Measurements from ENCODE around the gene MRTFB. TPM values are rescaled to one million over a fixed set of nuclear protein-coding genes. Genes with fewer than 3 reads are reported as not detected.
"Not testable (repeated sequence)": the region's sequence is repeated elsewhere in the genome, so short reads cannot be mapped to it uniquely, and the experiment has no call there.

The MRTFB gene, protein sequence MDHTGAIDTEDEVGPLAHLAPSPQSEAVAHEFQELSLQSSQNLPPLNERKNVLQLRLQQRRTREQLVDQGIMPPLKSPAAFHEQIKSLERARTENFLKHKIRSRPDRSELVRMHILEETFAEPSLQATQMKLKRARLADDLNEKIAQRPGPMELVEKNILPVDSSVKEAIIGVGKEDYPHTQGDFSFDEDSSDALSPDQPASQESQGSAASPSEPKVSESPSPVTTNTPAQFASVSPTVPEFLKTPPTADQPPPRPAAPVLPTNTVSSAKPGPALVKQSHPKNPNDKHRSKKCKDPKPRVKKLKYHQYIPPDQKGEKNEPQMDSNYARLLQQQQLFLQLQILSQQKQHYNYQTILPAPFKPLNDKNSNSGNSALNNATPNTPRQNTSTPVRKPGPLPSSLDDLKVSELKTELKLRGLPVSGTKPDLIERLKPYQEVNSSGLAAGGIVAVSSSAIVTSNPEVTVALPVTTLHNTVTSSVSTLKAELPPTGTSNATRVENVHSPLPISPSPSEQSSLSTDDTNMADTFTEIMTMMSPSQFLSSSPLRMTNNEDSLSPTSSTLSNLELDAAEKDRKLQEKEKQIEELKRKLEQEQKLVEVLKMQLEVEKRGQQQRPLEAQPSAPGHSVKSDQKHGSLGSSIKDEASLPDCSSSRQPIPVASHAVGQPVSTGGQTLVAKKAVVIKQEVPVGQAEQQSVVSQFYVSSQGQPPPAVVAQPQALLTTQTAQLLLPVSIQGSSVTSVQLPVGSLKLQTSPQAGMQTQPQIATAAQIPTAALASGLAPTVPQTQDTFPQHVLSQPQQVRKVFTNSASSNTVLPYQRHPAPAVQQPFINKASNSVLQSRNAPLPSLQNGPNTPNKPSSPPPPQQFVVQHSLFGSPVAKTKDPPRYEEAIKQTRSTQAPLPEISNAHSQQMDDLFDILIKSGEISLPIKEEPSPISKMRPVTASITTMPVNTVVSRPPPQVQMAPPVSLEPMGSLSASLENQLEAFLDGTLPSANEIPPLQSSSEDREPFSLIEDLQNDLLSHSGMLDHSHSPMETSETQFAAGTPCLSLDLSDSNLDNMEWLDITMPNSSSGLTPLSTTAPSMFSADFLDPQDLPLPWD
- 18.5 TPM for total RNA-seq

DNA sequence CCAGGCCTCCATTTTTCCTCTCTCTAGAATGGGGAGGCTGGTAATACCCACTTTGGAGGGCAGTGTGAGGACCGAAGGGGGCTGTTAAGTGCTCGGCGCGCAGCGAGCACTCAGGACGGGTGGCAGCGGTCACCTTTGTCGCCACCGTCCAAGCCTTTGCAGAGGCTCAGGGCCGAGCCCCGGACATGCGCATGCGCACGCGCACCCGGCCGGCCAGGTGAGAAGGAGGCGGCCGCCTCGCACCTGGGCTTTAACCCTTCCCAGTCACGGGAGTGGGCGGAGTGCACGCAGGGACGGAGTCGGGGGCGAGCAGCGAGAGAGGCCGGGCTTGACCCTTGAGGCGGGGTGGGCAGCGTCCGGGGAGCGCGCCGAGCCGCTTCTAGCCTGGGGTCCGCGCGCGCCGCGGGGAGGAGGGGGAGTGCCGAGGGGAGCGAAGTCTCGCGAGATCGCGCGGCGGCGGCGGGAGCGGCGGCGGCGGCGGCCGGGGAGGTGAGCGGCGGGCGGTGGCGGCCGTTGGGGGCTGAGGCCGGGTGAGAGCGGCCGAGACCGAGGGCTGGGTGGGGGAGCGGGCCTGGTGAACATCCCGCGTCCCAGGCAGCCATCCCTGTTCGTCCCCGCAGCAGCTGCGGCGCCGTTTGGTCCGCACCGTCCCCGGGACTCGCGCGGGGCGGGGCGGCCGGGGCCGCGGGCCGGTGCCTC lies at the start of gene MRTFB:
MRTFB (plus strand) TSS at position 443 of the 699 bp plus-strand sequence. CDS start 69,288 bp downstream, outside the sequence.
- DNase-seq (ENCODE audit: low spot score) (peak; percentile 90), ATAC-seq (peak; percentile 88)

DNA sequence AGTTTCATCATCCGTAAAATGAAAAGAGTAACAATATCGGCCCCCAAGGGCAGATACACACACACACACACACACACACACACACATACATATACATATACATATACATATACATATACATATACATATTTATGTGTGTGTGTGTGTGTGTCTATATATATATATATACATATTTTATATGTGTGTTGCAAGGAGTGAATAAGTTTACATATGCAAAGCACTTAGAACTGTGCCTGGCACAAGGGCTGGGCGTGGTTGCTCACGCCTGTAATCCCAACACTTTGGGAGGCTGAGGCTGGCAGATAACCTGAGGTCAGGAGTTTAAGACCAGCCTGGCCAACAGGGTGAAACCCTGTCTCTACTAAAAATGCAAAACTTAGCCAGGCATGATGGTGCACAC lies 47.6 kb upstream of the MRTFB start:
- not testable (repeated sequence) for ATAC-seq; DNase-seq (ENCODE audit: low spot score)

DNA sequence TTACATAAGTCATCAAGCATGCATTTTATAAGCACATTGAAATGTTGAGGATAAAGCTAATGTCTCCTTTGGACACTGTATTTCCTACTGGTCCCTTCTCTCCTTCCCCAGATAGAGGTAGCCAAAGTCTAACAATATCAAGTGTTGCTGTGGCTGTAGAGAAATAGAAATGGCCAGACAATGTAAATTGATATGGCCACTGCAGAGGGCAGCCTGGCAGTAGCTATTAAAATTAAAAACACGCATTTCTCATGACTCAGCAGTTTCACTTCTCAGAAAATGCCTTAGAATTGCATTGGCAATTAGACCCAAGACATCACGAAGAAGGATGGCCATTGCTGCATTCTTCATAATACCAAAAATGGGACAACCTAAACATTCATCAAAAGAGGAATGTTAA lies 46.8 kb upstream of the MRTFB start:
- ATAC-seq = no peak

DNA sequence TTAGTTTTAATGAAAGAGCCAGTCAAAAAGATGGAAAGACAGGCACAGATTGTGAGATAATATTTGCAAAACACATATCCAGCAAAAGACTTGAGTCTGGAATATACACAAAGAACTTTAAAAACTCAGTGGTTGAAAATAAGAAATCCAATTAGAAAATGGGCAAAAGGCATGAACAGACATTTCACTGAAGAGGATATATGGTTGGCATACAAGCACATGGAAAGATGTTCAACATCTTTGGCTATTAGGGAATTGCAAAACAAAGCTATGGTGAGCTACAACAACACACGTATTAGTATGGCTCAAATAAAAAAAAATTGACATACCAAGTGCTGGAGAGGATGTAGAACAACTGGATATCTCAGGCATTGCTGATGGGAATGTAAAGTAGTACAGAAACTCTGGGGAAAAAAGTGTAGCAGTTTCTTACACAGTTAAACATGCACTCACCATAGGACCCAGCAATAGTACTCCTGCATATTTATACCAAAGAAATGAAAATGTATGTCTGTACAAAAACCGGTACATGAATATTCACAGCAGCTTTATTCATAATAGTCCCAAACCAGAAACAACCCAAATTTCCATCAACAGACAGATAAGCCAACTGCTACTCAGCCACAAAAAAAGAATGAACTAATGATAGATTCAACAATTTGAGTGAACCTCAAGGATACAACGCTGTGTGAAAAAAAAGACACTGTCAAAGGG lies 44.4 kb upstream of the MRTFB start:
- no peak for ATAC-seq
- DNase-seq (ENCODE audit: low spot score) = no peak

More for the DNA sequence above, 46.8 kb upstream of the MRTFB start:
- no peak for DNase-seq (ENCODE audit: low spot score)

DNA sequence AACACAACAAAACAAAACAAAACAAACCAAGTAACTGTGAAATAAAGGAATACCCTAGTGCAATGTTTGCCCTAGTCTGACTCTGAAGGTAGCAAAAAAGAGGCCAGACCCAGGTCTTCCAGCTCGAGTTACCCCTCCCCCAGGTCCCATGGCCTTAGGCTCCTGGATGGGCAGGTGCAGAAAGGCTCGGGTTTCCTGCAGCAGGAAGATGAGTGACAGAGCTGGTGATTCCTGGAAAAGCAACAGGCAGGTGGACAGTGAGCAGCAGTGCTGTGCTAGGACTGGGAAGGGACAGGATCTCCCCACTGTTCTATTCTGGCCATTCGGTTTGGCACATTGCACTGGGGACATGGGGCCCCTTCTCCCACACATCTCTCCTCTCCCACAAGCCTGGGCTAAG lies 42.9 kb upstream of the MRTFB start:
- ATAC-seq (no peak), DNase-seq (ENCODE audit: low spot score) (no peak)

DNA sequence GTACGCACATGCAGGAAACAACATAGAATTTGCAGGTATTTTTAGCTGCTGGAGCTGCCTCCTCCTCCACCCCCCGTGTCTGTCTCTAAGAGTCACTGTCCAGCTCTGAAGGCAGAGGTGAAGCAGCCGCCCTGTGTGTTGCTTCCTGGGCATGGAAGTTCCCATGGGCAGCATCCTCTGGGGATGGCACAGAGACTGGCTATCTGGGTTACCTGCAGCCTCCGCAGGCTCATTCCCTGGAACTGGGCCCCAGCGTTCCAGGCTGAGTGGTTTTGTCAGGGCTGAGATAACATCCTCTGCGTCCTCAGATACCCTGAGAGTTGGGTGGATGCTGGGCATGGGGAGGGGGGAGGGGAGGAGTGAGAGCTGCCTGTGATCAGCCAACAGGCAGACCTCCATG lies 41.5 kb upstream of the MRTFB start:
- no peak for ATAC-seq
- no peak for DNase-seq (ENCODE audit: low spot score)

DNA sequence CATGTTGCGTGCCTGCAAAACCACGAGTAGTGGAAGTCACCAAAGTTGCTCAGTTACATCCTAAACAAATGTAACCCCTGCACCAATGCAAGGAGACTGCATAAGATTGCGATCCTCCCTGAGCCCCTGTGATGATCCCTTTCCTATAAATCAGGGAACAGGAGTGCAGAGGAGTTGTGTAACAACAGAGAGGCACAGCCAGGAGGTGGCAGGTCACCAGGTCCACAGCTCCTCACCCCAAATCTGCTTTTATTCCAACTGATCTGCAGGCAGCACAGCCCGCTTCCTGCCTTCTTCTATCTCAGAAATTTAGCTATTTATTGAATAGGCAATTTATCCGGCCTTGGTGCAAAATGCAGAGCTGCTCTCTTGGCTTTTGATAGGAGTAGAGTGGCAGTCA lies 36.0 kb upstream of the MRTFB start:
- DNase-seq (ENCODE audit: low spot score) (no peak), ATAC-seq (peak; percentile 73)

DNA sequence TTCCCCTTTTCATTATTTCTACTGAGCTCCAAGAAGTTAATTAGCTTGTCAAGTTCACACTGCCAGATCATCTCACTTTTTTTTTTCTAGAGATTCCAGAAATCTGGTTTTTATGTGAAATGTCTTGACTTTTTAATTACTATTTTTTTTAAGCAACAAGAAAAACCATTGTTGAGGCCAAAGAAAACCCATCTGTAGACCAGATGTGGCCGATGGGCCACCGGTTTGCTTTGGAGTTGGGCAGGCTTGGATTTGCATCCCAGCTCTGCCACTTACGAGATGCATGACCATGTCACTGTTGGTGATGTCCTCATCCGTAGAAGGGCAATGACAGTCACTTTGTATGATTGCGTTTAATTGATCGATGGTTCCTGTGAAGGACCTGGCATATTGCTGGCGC lies 34.2 kb upstream of the MRTFB start:
- DNase-seq (ENCODE audit: low spot score) (no peak), ATAC-seq (no peak)

DNA sequence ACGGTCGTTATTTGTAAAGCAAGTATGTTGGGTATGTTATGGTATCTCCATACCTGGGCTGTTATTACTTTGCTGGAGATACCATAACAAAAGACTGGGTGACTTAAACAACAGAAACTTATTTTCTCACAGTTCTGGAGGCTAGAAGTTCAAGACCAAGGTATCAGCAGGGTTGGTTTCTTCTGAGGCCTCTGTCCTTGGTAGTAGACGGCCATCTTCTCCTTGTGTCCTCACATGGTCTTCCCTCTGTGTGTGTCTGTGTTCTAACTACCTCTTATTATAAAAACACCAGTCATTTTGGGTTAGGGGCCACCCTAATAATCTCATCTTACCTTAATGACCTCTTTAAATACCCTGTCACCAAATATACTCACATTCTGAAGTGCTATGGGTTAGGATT lies 33.2 kb upstream of the MRTFB start:
- no peak for ATAC-seq

DNA sequence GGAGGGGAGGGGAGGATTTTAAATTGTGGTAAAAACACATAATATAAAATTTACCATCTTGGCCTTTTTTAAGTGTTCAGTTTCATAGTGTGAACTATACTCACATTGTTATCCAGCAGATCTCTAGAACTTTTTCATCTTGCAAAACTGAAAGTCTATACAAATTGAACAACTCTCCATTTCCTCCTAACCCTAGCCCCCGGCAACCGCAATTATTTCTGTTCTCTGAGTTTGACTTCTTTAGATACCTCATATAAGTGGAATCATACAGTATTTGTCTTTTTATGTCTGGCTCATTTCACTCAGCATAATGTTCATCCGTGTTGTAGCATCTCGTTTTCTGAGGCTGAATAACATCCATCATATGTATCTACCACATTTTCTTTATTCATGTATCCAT lies 30.0 kb upstream of the MRTFB start:
- DNase-seq (ENCODE audit: low spot score) = no peak

More for the DNA sequence above, 33.2 kb upstream of the MRTFB start:
- no peak for DNase-seq (ENCODE audit: low spot score)

DNA sequence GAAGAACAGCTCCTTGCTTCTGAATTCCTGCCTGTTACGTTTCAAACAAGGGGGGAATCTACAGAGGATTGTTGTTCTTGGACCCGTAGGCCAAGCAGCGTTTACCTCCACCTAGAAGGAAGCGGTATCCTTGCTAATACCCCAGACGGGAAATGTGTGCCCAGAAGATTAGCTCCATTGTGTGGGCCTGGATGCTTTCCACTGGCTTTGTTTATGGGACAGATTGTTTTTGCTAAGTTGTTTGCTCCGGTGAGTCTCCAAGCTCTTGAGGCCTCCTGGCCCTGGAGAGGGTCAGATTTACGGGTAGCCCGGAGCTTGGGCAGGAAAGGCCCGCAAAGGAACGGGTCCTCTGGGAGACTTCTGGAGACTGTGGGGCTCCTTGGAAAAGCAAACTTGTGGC lies 28.4 kb upstream of the MRTFB start:
- ATAC-seq (no peak), DNase-seq (ENCODE audit: low spot score) (no peak)

More for the DNA sequence above, 30.0 kb upstream of the MRTFB start:
- ATAC-seq = no peak

DNA sequence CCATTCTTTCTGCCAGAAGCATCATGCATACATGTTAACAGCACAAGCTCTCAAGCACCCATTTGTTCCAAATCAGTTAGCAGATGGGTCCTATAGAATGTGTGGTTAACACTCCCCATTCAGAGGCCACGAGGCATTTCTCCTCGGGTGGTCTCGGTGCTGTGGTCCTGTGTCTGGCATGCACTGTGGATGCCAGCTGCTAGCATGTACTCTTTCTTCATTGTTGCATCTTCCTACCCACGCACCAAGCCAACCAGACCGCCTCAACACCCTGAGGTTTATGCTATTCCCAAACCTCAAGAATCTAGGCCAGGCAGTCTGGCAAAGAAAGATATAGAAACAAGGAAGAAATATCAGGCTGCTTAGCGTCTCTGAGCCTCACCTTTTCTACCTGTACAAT lies 27.8 kb upstream of the MRTFB start:
- ATAC-seq = no peak

DNA sequence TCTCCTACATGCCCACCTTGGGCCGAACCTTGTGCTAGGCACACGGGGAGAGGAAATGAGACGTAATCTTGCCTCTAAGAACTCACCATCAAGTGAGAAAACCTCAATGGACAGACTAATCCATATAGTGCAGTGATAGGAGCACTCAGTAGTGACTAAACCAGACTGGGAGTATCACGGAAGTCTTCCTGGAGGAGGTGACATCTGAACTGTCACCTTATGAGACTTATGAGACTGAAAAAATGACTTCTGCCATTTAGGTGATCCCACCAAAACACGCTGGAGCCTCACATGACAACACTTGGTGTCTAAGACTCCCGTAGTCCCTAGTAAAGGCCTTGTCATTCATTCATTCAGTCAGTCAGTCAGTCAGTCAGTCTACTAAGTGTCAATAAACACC lies 27.3 kb upstream of the MRTFB start:
- ATAC-seq (no peak), DNase-seq (ENCODE audit: low spot score) (no peak)

More for the DNA sequence above, 27.8 kb upstream of the MRTFB start:
- DNase-seq (ENCODE audit: low spot score) = no peak

DNA sequence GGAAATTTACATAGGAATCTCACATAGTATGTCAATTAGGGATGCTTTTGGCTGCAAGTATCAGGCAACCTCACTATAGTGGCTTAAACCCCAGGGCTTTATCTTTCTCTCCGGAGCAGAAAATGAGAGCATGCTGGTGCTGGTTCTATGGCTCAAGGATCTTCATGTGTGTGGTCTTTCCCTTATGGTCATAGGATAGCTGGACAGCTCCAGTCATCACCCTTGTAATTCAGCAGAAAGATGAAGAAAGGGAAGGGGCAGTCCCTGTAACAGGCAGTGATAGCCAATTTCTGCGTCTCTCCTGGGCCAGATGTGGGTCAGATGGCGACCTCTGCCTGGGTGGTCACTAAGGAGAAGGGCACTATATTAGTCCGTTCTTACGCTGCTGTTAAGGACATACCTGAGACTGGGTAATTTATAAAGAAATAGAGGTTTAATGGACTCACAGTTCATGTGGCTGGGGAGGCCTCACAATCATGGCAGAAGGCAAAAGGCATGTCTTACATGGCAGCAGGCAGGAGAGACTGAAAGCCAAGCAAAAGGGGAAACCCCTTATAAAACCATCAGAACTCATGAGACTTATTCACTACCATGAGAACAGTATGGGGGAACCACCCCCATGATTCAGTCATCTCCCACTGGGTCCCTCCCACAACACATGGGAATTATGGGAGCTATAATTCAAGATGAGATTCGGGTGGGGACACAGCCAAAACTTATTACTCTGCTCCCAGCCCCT lies 23.8 kb upstream of the MRTFB start:
- not testable (repeated sequence) for ATAC-seq; DNase-seq (ENCODE audit: low spot score)

DNA sequence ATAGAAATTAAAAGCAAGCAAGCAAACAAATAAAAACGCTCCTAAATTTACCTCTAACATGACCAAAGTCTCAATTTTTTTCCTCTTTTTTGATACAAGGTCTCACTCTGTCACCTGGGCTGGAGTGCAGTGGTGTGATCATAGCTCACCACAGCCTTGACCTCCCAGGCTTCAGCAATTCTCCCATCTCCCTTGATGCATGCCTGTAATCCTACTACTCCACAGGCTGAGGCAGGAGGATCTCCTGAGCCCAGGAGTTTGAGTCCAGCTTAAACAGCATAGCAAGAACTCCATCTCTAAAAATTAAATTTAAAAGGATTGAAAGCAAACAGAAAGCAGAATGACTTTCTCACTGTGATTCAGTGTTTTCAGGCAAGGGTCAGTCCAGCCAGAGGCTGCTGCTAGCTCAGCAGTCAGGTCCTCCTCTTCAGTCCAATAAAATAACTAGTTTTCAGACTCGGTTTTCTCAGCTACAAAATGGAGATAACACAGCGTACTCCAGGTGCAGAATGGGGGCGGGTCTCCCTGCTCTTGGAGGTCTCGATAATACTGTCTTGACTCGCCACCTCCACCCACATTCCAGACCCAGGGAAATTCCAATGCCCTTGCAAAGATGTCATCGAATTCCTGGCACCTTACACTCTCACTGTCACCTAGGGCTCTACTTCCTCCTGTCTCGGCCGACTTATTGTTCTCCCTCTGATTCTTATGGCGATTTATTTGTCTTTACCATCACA lies 20.7 kb upstream of the MRTFB start:
- DNase-seq (ENCODE audit: low spot score) = no peak

DNA sequence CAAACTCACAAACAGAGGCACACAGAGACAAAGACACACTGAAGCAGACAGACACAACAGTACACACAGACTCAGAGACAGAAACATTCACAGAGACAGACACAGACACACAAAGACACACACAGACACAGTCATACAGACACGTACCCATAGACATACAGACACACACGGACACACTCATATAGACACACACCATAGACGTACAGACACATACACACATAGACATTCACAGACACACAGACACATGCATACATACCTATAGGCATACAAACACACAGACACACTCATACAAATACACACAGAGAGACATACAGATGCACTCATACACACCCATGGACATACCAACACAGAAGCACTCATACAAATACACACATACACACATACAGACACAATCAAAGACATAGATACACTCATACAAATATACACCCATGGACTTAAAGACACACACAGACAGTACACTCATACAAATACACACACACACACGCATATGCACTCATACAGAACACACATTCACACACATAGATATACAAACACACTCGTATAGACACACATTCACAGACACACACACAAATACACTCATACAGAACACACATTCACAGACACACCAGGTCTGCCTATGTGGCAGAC lies 19.9 kb upstream of the MRTFB start:
- ATAC-seq (no peak), DNase-seq (ENCODE audit: low spot score) (no peak)

More for the DNA sequence above, 20.7 kb upstream of the MRTFB start:
- no peak for ATAC-seq

DNA sequence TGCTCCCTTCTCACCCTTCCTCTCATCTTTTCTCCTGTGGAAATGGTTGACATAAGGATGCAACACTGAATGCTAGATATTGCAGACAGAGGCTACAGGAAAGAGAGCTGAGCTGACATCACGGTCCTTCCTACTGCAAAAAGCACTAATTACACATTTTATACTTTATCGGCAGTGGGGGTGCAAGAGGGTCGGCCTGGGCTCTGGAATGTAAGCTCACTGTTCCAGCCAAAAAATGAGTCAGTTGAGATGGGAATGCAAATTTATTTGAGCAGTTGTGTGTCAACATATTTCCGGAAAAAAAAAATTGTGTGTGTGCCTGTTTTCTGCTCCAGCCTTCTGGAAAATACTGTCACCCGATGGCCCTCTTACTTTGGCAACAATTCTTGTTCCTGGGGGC lies 14.1 kb upstream of the MRTFB start:
- ATAC-seq (no peak), DNase-seq (ENCODE audit: low spot score) (no peak)

DNA sequence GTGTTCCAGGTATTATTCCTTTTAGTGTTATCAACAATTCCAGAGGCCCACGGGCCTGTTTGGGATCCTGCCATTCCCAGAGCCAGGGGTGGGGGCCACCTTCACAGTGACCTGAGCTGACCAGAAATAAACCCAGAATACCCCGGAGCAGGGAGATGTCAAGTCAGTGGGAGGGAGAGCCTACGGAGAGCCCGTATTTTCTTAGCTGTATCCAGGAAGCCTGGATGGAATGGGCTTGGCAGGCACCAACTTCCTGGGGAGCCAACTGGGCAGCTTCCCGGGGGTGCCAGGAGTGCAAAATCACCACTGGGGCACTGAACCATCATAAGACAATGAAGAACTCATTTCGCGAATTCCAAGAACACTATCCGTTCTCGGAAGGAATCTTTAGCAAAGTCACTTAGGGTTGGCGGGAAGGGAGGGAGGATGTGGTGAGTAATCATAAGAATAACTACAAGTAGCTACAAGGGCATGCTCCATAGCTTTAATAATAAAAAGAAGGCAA lies 13.2 kb upstream of the MRTFB start:
- ATAC-seq = no peak
- DNase-seq (ENCODE audit: low spot score) = no peak

All from left lobe of liver (tissue), 2 donors.